ENCODE data around the gene MFAP4.

The MFAP4 gene

GRCh38 chr17:19421926-19422325, 34.9 kb upstream of the MFAP4 start:
- TF ChIP-seq CTCF (IDR thresholded peaks at IDR 0.05; ENCODE audit: low read depth, low read length), result no peak
- peak; percentile 67 for DNase-seq (ENCODE audit: extremely low read depth, low read depth)

GRCh38 chr17:19421219-19421618, 34.2 kb upstream of the MFAP4 start:
- DNase-seq (ENCODE audit: extremely low read depth, low read depth), result no peak
- no peak for TF ChIP-seq CTCF (IDR thresholded peaks at IDR 0.05; ENCODE audit: low read depth, low read length)

- no peak for TF ChIP-seq CTCF (IDR thresholded peaks at IDR 0.05; ENCODE audit: low read depth, low read length)
- no peak for DNase-seq (ENCODE audit: extremely low read depth, low read depth)
Observed at GRCh38 chr17:19418251-19418992, 31.4 kb upstream of the MFAP4 start.

GRCh38 chr17:19417611-19418010, 30.6 kb upstream of the MFAP4 start:
- no peak for TF ChIP-seq CTCF (IDR thresholded peaks at IDR 0.05; ENCODE audit: low read depth, low read length)

GRCh38 chr17:19415806-19416775, 29.1 kb upstream of the MFAP4 start:
- TF ChIP-seq CTCF (IDR thresholded peaks at IDR 0.05; ENCODE audit: low read depth, low read length), result no peak

More at GRCh38 chr17:19417611-19418010, 30.6 kb upstream of the MFAP4 start:
- no peak for DNase-seq (ENCODE audit: extremely low read depth, low read depth)

GRCh38 chr17:19415311-19415710, 28.3 kb upstream of the MFAP4 start:
- no peak for TF ChIP-seq CTCF (IDR thresholded peaks at IDR 0.05; ENCODE audit: low read depth, low read length)
- no peak for DNase-seq (ENCODE audit: extremely low read depth, low read depth)

More at GRCh38 chr17:19415806-19416775, 29.1 kb upstream of the MFAP4 start:
- no peak for DNase-seq (ENCODE audit: extremely low read depth, low read depth)
